GM21390 (cell line): Measurements from ENCODE around the gene WWP2.
"Not testable (repeated sequence)": the region's sequence is repeated elsewhere in the genome, so short reads cannot be mapped to it uniquely, and the experiment has no call there.

Experiments used
- ATAC-seq: cut with Tn5 transposase; IDR thresholded peaks from one replicate; pipeline ENCODE4 v1.9.1; 2021; ENCODE audit not compliant: unreplicated experiment

WWP2 gene

GRCh38 chr16:69939821-69940585, 177.9 kb downstream of the WWP2 start:
- ATAC-seq = no peak

- ATAC-seq = no peak
Measured at GRCh38 chr16:69940676-69941075, 178.5 kb downstream of the WWP2 start.

- no peak for ATAC-seq
Measured at GRCh38 chr16:69941251-69942098, 179.3 kb downstream of the WWP2 start.

GRCh38 chr16:69942099-69942491, 180.0 kb downstream of the WWP2 start:
- ATAC-seq = no peak

- ATAC-seq = no peak
Measured at GRCh38 chr16:69942627-69943170, 180.6 kb downstream of the WWP2 start.

- ATAC-seq = not testable (repeated sequence)
Measured at GRCh38 chr16:69943241-69944036, 181.3 kb downstream of the WWP2 start.

- ATAC-seq = not testable (repeated sequence)
Measured at GRCh38 chr16:69950411-69950810, 188.3 kb downstream of the WWP2 start.

DNA sequence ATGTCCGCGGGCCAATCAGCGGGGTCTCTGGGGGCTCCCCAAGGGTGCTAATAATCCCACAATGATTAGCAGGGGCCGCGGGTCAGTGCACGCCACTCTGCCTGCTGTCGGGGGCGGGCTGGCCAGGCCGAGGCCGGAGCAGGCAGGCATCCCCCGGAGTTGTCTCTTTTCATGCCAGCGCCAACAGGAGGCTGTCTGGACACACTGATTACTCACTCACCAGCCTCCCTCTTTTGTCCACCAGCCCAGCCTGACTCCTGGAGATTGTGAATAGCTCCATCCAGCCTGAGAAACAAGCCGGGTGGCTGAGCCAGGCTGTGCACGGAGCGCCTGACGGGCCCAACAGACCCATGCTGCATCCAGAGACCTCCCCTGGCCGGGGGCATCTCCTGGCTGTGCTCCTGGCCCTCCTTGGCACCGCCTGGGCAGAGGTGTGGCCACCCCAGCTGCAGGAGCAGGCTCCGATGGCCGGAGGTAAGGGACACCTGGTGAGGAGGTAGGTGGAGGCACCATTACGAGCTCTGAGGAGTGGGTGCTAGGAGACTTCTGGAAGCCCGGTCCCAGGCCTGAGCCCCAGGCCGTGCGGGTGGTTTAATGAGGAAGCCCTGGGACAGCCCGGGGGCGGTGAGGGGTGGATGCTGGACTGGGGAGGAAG, 189.0 kb downstream of the WWP2 start, which contains the start of gene CLEC18A:
Gene CLEC18A (plus strand): TSS at position 318 of the 655 bp plus-strand sequence. CDS start 33 bp downstream, at position 351.
- not testable (repeated sequence) for ATAC-seq

GRCh38 chr16:69951672-69952031, 189.5 kb downstream of the WWP2 start:
- not testable (repeated sequence) for ATAC-seq

- not testable (repeated sequence) for ATAC-seq
Measured at GRCh38 chr16:69952116-69952515, 190.0 kb downstream of the WWP2 start.

- not testable (repeated sequence) for ATAC-seq
Measured at GRCh38 chr16:69952572-69953355, 190.6 kb downstream of the WWP2 start.

DNA sequence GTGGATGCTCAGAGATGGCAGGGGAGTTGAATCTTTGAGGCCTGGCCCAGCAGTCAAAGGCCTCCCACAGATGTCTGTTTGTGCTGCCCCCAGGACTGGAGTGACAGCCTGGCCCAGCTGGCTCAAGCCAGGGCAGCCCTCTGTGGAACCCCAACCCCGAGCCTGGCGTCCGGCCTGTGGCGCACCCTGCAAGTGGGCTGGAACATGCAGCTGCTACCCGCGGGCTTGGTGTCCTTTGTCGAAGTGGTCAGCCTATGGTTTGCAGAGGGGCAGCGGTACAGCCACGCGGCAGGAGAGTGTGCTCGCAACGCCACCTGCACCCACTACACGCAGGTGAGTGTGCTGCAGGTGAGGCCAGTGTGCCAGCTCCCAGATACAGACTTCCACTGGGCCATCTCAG, 192.1 kb downstream of the WWP2 start:
- not testable (repeated sequence) for ATAC-seq

GRCh38 chr16:69963312-69963711, 201.2 kb downstream of the WWP2 start:
- ATAC-seq = not testable (repeated sequence)

DNA sequence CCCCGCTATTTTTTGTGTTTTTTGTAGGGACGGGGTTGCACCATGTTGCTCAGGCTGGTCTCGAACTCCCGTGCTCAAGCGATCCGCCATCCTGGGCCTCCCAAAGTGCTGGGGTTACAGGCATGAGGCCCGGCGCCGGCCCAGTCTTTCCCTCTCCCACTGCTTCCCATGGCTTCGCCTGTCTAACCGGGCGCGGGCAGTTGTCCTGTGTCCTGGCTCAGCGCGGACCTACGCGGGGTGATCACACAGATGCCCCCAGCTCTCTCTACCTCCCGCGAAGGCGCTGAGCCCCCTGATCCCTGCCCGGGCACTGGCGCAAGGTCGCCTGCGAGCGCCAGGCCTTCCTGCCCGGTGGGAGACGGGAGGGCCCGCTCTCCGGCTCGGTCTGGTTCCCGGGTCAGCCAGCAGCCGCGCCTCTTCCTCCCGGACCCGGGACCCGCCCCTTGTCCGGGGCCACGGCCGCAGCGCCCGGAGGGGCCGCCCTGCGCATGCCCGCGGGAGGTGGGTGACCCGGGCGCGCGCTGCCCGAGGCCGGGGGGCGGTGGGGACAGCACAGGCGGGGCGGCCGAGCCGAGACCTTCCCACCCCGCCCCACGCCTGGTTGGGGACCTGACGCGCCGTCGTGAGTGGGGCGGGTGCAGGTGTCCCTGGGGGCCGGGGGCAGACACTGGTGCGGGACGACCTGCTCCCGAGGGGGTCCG, 203.0 kb downstream of the WWP2 start:
- not testable (repeated sequence) for ATAC-seq

DNA sequence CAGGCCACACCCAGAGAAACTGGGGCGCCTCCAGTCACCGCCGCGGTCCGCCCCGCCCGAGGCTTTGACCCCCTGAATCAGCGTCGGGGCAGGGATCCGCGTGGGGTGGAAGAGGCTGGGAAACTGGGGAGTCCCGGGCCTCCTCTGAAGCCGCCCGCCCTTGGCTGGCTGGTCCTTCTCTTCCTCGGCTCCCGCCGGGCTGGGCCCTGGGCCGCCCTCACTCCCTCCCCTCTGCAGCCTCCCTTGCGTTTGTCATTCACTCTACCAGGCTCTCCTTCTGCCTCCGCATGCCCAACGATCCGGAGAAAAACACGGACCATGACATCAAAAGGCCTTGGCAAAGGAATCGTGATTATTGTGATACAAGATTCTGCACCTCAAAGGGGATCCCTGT, 203.5 kb downstream of the WWP2 start:
- not testable (repeated sequence) for ATAC-seq

DNA sequence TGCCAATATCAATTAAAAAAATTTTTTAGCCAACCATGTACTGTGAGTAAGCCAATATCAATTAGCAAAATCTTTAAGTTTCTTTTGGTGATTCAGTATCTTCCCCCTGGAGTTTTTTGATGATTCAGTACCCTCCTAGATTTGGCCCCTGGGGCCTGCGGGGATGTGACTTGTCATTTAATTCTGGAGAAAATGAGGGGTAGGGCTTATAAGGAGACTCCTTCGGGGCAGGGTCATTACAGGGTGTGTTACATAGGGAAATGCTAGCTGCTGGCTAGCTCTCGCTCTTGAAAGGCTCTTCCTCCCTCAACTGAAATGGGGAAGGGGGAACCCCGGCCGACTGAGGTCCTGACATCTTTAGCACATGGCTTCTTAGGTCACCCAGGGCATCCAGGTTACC, 205.6 kb downstream of the WWP2 start:
- ATAC-seq = not testable (repeated sequence)

DNA sequence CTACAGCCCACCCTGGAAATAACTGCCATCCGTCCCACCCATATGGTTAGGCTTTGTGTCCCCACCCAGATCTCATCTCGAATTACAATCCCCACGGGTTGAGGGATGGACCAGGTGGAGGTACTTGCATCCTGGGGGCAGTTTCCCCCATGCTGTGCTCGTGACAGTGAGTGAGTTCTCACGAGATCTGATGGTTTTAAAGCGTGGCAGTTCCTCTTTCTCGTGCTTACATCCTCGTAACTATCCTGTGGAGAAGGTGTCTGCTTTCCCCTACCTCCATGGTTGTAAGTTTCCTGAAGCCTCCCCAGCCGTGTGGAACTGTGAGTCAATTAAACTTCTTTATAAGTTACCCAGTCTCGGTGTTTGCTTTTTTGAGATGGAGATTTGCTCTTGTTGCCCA, 206.0 kb downstream of the WWP2 start:
- ATAC-seq = not testable (repeated sequence)

GRCh38 chr16:69969657-69970056, 207.5 kb downstream of the WWP2 start:
- ATAC-seq = not testable (repeated sequence)

- ATAC-seq = not testable (repeated sequence)
Measured at GRCh38 chr16:69972120-69972519, 210.0 kb downstream of the WWP2 start.
